ENCODE results near the gene ERAS.
"Not testable (repeated sequence)": the region's sequence is repeated elsewhere in the genome, so short reads cannot be mapped to it uniquely, and the experiment has no call there.

- not testable (repeated sequence) for TF ChIP-seq CTCF (conservative IDR thresholded peaks at IDR 0.05; ENCODE audit: low read depth, low read length); EZH2phosphoT487 (IDR thresholded peaks at IDR 0.05; ENCODE audit: borderline replicate concordance, low read length)
Observed at GRCh38 chrX:48854121-48854804, 27.9 kb downstream of the ERAS start.
